GM21723 (cell line): Measurements from ENCODE around the gene ZNF587B.
"Not testable (repeated sequence)": the region's sequence is repeated elsewhere in the genome, so short reads cannot be mapped to it uniquely, and the experiment has no call there.

ENCODE experiments used
- ATAC-seq: cut with Tn5 transposase; IDR thresholded peaks from one replicate; pipeline ENCODE4 v1.9.1; 2021; ENCODE audit warnings: mild to moderate bottlenecking, moderate library complexity; ENCODE audit not compliant: unreplicated experiment

Gene ZNF587B

DNA sequence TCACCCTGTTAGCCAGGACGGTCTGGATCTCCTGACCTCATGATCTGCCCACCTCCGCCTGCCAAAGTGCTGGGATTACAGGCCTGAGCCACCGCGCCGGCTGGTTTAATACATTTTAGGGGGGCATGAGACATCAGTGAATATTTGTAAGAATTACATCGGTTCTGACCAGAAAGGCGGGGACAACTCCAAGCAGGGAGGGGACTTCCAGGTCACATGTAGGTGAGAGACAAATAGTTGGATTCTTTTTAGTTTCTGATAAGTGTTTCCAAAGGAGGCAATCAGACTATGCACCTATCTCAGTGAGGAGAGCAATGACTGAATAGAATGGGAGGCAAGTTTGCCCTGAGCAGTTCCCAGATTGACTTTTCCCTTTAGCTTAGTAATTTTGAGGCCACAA lies 11.7 kb upstream of the ZNF587B start:
- no peak for ATAC-seq

DNA sequence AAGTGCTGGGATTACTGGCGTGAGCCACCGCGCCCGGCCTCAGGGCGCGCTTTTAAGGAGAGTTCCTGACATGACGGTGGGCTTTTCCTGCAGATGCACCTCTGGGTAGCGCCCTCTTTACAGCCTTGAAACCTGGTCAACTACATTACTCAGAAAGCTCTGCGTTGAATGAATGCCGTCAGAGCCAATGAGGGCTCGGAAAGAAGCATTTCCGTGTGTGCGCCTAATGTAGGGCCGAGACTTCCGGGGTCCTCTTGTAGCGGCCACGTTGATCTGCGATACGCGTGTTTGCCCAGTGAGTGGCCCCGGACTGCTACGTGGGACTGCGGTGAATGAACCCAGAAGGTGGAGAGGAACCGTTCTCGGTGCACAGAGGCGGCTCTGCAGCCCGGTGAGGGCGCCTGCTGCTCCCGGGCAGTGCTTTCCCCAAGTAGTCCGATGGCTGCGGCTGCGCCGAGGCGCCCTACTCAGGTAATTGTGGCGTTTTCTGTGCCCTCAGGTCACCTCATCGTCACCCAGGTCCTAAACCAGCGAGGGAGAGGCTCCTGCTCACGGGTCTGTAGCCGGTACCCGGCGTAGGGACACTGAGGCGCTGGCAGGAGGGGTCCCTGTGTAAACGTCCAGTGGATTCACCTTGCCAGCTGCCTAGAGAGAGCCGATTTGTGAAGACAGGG lies 10.5 kb upstream of the ZNF587B start:
- ATAC-seq, result peak; percentile 84

DNA sequence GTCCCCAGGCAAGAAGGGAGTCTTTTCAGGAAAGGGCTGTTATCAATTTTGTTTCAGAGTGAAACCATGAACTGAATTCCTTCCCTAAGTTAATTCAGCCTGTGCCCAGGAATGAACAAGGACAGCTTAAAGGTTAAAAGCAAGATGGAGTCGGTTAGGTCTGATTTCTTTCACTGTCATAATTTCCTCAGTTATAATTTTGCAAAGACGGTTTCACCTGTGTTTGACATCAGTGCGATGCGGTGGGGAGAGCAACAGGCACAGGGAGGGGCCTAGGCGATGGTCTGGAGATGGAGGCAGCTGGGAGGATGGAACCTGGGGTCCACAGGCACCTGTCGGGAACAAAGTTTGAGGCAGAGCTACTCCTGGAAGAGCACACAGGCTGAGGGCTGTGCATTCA lies 9.5 kb upstream of the ZNF587B start:
- ATAC-seq, result no peak

DNA sequence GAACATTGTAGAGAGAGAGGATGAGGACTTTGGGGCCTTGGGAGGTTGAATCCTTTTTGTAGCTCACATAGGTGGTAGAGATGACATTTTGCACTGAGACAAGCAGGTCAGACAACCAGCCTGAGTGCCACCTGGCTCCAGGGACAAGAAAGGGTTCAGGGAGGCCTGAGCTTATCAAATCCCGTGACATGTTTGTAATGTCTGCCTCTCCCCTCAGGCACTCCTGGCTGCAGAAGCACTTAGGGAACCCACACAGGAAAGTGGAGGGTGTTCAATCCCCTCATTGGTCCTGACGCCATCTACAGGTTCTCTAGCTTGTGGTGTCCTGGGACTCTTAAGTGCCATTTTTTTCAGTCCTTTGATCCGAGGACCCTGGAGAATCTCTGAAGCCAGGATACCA lies 9.0 kb upstream of the ZNF587B start:
- not testable (repeated sequence) for ATAC-seq

DNA sequence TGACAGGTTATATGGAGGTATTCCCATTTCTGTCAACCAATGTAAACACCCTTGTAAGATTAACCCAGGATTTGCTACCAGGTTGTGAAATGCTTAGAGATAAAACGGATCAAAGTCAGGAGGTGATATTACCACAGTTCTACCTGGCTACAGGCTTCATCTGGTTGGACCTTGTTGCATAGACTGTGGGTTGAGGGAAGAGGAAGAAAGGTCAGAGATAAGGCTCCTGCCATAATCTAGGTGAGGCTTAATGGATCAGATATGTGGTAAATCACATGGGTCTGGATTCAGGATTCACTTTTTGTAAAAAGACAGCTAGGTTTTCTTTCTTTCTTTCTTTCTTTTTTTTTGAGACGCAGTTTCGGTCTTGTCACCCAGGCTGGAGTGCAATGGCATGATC lies 8.6 kb upstream of the ZNF587B start:
- ATAC-seq, result not testable (repeated sequence)

DNA sequence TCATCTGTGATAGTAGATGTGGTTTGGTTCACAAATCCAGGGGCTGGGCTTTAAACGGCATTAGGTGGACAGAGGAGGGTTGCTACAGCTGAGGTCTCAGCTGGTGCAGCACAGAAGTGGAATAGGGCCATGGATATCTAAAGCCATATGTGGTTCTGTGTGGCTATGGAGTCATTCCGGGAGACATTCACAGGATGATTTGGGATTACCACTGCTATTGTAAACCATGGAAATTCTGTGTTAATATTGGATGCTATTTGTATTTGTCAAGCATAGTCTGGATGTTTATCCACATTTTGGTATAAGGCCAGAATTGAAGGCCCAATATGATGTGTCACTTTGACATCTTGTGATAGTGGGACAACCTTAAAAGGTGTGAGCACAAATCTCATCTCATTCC lies 6.9 kb upstream of the ZNF587B start:
- not testable (repeated sequence) for ATAC-seq

DNA sequence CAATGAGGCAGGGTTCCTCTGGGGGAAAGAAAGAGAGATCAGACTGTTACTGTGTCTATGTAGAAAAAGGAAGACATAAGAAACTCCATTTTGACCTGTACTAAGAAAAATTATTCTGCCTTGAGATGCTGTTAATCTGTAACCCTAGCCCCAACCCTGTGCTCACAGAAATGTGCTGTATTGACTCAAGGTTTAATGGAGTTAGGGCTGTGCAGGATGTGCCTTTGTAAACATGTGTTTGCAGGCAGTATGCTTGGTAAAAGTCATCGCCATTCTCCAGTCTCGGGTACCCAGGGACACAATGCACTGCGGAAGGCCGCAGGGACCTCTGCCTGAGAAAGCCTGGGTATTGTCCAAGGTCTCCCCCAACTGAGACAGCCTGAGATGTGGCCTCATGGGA lies 6.5 kb upstream of the ZNF587B start:
- not testable (repeated sequence) for ATAC-seq

DNA sequence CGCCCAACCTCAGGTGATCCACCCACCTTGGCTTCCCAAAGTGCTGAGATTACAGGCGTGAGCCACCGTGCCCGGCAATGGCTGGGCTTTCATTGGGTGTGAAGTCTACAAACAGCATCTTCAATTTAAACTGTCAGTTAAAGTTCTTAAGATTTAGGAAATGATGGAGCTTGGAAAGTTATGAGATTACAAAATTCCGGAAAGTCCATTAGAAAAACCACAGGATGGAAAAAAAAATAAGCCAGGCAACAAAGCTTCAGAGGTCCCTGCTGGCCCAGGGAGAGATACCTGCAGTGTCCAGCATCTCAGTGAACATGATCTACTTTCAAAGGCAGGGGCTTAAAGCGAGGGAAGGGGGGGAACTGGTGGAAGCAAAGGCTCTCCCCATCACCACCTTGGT lies 4.6 kb upstream of the ZNF587B start:
- ATAC-seq, result no peak

DNA sequence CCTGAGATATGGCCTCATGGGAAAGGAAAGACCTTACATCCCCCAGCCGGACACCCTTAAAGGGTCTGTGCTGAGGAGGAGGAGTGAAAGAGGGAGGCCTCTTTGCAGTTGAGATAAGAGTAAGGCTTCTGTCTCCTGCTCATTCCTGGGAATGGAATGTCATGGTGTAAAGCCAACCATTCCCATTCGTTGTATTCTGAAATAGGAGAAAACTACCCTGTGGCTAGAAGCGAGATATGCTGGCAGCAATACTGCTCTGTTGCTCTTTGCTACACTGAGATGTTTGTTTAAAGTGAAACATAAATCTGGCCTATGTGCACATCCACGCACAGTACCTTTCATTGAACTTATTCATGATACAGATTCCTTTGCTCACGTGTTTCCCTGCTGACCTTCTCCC lies 783 bp upstream of the ZNF587B start:
- no peak for ATAC-seq

DNA sequence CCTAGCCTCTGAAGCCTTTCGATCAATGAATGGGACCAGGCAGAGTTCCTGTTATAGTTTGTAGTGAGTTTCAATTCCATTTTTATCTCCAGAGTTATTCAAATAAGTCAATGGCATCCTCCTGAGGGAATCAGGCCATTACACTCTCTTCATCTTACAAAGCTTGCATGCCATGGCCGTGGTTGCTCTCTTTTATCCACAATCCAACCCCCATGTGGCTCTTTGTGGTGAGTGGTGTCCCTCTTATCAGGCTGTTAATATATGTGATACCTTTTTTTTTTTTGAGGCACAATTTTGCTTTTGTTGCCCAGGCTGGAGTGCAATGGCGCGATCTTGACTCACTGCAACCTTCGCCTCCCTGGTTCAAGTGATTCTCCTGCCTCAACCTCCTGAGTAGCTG lies 6.9 kb downstream of the ZNF587B start:
- ATAC-seq, result not testable (repeated sequence)

DNA sequence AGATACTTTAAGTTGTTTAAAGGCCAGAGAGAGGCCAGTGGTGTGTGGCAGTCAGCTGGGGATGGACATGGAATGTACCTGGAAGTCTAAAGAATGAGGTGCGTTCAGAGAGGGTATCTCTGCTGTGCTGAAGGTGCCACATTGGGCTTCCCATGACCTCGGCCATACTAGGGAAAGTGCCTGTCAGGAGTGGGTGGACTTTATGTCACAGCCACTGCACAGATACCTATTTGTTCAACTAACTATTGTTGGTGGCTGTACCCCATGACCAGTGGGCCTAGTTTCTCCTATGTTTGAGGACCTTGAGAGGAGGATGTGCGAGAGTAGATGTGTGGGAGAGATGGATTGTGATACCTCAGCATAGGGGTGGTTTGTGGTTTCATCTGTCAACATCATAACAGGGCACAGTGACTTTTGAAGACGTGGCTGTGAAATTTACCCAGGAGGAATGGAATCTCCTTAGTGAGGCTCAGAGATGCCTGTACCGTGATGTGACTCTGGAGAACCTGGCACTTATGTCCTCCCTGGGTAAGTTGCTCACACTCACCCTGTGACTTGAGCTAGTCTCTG lies 8.6 kb downstream of the ZNF587B start:
- not testable (repeated sequence) for ATAC-seq

DNA sequence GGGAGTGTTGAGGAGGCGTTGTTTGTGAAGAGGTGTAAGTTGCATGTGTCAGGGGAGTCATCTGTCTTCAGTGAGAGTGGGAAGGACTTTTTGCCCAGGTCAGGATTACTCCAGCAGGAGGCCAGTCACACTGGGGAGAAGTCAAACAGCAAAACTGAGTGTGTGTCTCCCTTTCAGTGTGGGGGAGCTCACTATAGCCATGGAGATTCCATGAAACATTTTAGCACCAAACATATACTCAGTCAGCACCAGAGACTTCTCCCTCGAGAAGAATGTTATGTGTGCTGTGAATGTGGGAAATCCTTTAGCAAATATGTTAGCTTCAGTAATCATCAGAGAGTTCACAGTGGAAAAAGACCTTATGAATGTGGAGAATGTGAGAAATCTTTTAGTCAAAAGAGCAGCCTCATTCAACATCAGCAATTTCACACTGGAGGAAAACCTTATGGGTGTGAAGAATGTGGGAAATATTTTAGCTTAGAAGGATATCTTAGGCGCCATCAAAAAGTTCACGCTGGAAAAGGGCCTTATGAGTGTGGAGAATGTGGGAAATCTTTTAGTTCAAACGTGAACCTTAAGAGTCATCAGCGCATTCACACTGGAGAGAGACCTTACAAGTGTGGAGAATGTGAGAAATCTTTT lies 11.1 kb downstream of the ZNF587B start:
- ATAC-seq, result no peak

DNA sequence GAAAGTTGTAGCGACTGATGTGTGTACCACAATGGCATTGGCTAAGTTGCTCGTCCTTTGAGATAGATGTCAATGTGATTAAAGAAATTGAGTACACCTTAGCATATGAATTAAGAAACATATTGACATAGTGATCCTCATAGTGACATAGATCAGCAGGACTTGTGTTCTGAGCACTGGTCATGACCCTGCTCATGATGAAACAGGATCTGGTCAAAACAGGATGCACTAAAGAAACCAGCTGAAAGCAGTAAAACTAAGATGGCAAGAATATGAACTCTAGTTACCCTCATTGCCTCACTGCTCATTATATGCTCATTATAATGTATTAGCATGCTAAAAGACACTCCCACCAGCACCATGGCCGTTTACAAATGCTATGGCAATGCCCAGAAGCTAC lies 17.1 kb downstream of the ZNF587B start:
- ATAC-seq, result not testable (repeated sequence)

DNA sequence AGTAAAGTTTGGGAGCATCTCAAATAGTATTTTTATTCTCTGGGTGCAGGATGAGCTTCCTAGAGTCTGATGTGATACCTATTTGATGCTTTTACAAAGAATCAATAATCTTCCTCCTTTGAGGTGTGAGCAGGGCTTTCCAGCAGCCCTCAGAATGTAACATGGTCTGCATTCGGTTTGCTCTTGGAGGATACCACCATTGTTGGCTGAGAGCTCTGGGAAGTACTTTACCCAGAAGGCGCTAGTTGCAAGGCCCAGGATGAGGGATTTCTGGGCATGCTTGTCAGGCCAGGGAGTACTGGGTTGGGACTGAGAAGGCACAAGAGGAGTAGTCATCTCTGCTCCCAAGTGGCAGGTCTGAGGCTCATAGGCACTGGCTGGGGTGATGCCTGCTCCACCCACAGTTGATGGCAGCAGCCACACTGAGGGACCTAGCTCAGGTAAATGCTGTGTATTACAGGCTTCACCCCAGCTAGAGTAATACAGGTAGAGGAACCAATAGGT lies 19.1 kb downstream of the ZNF587B start:
- peak; percentile 20 for ATAC-seq

DNA sequence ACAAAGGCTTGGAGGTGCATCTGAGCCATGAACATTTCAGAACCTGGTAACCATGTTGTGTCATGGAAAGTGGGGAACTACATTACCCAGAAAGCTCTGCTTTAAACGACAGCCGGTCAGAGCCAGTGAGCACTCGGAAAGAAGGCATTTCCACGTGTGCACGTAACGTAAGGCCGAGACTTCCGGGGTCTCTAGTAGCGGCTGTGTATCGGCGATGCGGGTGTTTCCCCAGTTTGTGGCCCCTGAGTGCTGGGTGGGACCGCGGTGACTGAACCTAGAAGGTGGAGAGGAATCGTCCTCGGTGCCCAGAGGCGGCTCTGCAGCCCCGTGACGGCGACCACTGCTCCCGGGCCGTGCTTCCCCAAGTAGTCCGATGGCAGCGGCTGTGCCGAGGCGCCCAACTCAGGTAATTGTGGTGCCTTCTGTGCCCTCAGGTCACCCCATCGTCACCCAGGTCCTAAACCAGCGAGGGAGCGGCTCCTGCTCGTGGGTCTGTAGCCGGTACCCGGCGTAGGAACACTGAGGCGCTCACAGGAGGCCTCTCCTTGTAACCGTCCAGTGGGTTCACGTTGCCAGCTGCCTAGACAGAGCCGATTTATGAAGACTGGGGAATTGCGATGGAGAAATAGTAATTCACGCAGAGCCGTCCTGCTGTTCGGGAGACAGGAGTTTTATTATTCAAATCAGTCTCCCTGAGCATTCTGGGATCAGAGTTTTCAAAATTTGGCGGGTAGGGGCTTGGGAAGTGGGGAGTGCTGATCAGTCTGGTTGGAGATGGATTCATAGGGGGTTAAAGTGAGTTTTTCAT lies 19.8 kb downstream of the ZNF587B start, which contains the start of gene ZNF587:
ZNF587 (plus strand) TSS at position 194 of the 808 bp plus-strand sequence; CDS start at position 374, 180 bp downstream.
- peak; percentile 90 for ATAC-seq

DNA sequence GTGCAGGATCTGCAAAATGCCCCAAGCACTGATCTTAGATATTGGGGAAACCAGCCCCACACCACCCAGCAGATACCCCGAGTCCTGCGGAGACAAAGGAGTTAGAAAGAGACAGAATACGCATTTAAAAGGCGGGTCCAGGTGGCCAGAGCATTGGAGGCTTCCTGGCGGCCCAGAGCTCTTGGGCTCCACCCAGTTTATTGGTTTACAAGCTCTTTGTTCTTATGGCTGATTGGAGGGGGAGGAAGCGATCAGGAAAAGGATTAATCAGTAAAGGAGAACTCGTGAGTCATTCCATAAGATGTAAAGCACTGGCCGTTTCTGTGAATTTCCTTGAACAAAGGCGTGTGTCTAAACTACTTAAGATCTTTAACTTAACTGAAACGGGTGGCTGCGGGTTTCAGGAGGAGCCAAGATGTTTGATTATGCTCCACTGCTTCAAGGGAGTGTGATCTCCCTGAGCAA lies 20.5 kb downstream of the ZNF587B start:
- ATAC-seq, result no peak

DNA sequence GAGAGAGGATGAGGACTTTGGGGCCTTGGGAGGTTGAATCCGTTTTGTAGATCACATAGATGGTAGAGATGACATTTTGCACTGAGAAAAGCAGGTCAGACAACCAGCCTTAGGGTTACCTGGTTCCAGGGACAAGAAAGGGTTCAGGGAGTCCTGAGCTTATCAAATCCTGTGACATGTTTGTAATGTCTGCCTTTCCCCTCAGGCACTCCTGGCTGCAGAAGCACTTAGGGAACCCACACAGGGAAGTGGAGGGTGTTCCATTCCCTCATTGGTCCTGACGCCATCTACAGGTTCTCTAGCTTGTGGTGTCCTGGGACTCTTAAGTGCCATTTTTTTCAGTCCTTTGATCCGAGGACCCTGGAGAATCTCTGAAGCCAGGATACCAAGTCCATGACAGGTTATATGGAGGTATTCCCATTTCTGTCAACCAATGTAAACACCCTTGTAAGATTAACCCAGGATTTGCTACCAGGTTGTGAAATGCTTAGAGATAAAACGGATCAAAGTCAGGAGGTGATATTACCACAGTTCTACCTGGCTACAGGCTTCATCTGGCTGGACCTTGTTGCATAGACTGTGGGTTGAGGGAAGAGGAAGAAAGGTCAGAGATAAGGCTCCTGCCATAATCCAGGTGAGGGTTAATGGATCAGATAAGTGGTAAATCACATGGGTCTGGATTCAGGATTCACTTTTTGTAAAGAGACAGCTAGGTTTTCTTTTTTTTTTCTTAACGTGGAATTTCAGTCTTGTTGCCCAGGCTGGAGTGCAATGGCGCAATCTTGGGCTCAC lies 21.9 kb downstream of the ZNF587B start:
- ATAC-seq, result not testable (repeated sequence)

DNA sequence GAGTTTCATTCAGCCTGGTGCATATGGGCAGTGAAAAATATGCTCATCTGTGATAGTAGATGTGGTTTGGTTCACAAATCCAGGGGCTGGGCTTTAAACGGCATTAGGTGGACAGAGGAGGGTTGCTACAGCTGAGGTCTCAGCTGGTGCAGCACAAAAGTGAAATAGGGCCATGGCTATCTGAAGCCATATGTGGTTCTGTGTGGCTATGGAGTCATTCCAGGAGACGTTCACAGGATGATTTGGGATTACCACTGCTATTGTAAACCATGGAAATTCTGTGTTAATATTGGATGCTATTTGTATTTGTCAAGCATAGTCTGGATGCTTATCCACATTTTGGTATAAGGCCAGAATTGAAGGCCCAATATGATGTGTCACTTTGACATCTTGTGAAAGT lies 24.0 kb downstream of the ZNF587B start:
- ATAC-seq, result not testable (repeated sequence)

DNA sequence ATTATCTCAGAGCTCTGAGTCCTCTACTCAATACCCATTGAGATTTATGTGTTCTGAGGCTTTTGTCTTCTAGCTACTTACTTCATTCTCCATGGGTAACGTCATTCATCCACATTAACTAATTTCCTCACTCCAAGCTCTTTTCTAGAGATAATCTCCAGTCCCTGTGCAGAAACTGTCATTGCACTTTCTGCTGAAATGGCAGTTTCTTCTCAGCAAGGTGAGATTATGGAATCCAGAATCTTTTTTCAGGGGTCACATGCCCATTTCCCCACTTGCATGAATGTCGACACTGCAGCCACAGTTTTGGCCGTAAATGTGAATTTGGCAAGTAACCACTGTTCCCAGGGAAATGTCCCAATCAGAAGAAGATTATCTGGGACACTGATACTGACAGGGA lies 32.3 kb downstream of the ZNF587B start:
- ATAC-seq, result not testable (repeated sequence)

DNA sequence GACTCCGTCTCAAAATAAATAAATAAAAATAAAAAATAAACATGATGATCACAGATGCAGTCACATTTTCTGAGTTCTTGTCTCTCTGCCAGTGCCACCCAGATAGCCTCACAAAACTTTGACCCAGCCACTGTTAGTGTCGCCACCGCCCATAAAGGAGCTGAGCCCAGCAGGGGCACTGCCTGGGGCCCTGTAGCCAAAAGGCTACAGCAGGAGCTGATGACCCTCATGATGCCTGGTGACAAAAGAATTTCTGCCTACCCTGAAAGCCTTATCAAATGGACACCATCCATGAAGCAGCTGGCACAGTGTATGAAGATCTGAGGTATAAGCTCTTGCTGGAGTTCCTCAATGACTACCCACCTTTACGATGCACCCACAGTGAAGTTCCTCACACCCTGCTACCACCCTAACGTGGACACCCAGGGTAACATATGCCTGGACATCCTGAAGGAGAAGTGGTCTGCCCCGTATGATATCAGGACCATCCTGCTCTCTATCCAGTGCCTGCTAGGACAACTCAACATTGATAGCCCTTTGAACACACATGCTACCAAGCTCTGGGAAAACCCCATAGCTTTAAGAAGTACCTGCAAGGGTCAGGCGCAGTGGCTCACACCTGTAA lies 37.9 kb downstream of the ZNF587B start:
- no peak for ATAC-seq
